Right hindlimb (tissue), 1 donor: ENCODE data around the gene GTPBP6.
"Not testable (repeated sequence)": the region's sequence is repeated elsewhere in the genome, so short reads cannot be mapped to it uniquely, and the experiment has no call there.

Experiments
- DNase-seq: peaks from one replicate; pipeline ENCODE4 v3.0.0-alpha.2; 2018

Gene GTPBP6

DNA sequence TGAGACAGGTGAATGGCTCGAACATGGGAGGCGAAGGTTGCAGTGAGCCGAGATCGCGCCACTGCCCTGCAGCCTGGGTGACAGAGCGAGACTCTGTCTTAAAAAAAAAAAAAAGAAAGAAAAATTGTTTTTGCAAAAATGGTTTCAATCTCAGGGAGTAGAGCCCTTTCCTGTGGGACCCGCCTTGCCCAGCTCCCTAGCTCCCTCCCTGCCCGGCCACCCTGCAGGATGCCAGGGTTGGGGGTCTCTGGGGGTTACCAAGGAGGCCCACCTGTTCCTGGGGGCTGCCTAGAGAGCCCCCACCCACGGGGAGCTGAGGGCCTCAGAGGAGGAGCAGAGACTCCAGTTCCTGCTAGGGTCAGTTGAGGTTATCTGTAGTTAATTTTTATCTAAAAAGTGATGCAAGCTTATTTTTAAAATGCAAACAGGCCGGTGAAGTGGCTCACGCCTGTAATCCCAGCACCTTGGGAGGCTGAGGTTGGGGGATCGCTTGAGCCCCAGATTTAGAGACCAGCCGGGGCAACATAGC lies 56.2 kb downstream of the GTPBP6 start:
- no peak for DNase-seq

GRCh38 chrX:261919-262352 lies 56.7 kb downstream of the GTPBP6 start:
- DNase-seq = no peak

GRCh38 chrX:261167-261918 lies 57.3 kb downstream of the GTPBP6 start:
- no peak for DNase-seq

GRCh38 chrX:259692-260355 lies 58.8 kb downstream of the GTPBP6 start:
- DNase-seq = no peak

DNA sequence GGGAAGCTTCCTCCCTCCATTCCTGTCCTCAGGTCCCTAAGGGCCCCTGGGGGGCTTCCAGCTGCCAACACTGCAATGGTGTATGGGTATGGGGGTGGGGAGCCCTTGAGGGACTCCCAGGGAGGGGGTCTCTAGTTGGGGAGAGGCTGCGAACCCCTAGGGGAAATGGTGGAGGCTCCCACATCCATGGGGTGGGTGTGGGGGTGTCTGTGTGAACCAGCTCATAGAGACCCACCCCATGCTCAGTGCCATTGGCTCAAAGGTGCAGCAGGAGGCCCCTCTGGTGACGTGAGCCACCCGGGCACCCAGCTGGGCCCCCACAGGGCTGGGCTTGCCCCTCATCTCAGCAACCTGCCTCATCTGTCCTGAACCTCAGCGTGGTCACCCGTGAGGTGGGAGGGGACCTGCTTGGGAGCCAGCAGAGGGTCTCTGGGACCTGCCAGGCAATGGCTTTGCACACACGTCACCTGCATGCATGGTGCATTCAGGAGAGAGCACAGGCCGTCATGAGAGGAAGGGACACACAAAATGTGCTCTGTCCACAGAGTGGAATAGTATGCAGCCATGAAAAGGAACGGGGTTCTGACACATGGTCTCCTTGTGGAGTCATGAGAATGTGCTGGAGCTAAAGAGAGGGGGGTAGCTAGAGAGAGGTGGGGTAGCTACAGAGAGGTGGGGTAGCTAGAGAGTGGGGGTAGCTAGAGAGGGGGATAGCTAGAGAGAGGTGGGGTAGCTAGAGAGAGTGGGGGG lies 60.1 kb downstream of the GTPBP6 start:
- DNase-seq = no peak

DNA sequence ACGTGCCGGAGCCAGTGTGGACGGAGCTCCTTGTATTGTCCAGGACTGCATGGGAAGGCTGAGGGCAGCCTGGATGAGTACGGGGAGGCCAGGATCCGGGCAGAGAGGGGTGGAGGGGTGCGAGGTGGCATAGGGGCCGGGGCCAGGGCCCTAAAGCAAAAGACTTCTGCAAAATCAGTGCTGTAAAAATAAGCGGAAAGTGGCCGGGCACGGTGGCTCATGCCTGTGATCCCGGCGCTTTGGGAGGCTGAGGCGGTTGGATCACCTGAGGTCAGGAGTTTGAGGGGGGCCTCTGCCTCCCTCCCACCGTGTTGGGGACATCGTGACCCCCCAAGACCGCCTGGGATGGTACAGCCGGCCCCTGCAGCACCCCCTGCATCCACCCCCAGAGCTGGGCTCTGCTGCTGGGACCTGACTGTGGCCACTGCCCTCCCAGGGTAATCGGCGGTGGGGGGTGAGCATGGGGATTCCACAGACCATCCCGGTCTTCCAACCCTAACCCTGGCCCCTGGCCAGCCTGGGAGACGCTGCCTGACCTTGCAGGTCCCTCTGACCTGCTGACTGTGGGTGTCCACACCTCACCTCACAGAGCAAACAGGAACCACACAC lies 60.8 kb downstream of the GTPBP6 start:
- no peak for DNase-seq

DNA sequence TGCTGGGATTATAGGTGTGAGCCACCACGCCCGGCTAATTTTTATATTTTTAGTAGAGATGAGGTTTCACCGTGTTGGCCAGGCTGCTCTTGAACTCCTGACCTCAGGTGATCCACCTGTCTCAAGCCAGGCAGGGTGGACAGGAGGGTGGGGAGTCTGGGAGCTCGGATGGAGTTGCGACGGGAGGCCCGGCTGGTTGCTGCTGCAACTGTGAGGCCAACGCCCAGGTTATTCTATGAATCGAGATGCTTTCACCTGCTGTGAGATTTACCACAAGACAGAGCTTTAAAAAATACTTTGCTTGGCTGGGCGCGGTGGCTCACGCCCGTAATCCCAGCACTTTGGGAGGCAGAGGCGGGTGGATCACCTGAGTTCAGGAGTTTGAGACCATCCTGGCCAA lies 61.5 kb downstream of the GTPBP6 start:
- DNase-seq = not testable (repeated sequence)

DNA sequence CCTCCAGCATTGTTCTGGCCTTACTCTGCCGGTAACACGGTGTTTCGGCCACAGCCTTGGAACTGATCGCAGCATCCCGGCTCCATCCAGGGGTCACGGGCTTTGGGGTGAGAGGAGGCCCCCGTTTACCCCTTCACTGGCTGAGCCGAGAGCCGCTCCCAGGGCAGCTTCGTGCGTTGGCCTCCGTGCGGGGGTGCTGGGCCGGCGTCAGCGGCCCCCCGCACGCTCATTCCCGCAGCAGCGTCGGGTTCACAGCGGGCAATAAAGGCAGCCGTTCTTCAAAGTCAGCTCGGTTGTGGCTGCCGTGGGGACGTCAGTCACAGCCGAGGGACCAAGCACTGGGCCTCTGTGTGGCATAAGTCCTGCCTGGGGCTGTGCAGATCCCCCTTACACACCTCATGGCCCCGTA lies 62.7 kb downstream of the GTPBP6 start:
- no peak for DNase-seq
